K562 (cell line): ENCODE results near the gene BCAP31. TPM values are rescaled to one million over a fixed set of nuclear protein-coding genes. Genes with fewer than 3 reads are reported as not detected.

Experiments
- ATAC-seq: fragments of 200-7000 bp; cut with Tn5 transposase; 3 replicates; pipeline ENCODE4 v1.9.1; 2020; ENCODE audit warnings: moderate library complexity
- BruUV-seq: library from RNA; stranded (reverse); fragments of 400-500 nt; replicated peaks from 2 replicates; lab custom pipeline; 2021; lab: Mats Ljungman, UMichigan
- CTCF ChIA-PET: fragments of 300-600 bp; formaldehyde crosslinking; extraction: SDS; loops from one replicate; lab custom pipeline; 2021; ENCODE audit warnings: low intra/inter-chr PET ratio; lab: Yijun Ruan, JAX
- POLR2A ChIA-PET: fragments of 300-600, 350-650 bp; sonication (Branson Sonifier 250); formaldehyde crosslinking; extraction: SDS; loops from one replicate; lab custom pipeline; 2021; ENCODE audit warnings: antibody characterized with exemption, inconsistent platforms; lab: Yijun Ruan, JAX
- DNase-seq, 4 experiments: peaks; one replicate each; pipeline versions ENCODE4 v3.0.0 to v3.0.0-alpha.2; 2011 to 2018; ENCODE audit warnings: low spot score in 3 of 4, mixed read lengths in 3 of 4; ENCODE audit errors: extremely low read depth in 1 of 4
- FAIRE-seq: peaks from 2 replicates; lab custom pipeline; 2011; peaks lifted over from hg19 to GRCh38; lab: Jason Lieb, UNC
- H2AFZ ChIP-seq: 2 replicates; pipeline ENCODE4 v1.6.0; 2011; ENCODE audit warnings: low read depth, low read length, control low read depth, inconsistent platforms
- H3K27ac ChIP-seq: fragments of 200-600 bp; 3 replicates; pipeline ENCODE4 v1.8.0; 2011; ENCODE audit warnings: low read depth, mild to moderate bottlenecking, control low read depth, inconsistent platforms, low read length, moderate library complexity, mixed read lengths; ENCODE audit errors: extremely low read depth
- H3K27me3 ChIP-seq, 2 experiments: fragments of 300-600 bp in 1 of 2; 2 replicates in 1 of 2; 3 replicates in 1 of 2; pipeline versions ENCODE4 v1.6.0 to v1.8.0; 2011; ENCODE audit warnings: inconsistent platforms in 2 of 2, low read length in 2 of 2, mild to moderate bottlenecking in 1 of 2, mixed read lengths in 1 of 2, moderate library complexity in 1 of 2; ENCODE audit not compliant: control insufficient read depth in 2 of 2, insufficient read depth in 2 of 2
- H3K36me3 ChIP-seq: fragments of 300-600 bp; 3 replicates; pipeline ENCODE4 v1.8.0; 2011; ENCODE audit warnings: mild to moderate bottlenecking, low read length, inconsistent platforms; ENCODE audit not compliant: control insufficient read depth, insufficient read depth
- H3K4me1 ChIP-seq, 2 experiments: fragments of 200-600 bp in 1 of 2; replicated peaks in 1 of 2; 2 replicates in 1 of 2; 3 replicates in 1 of 2; pipeline versions ENCODE4 v1.5.1 to v1.8.0; 2011; ENCODE audit warnings: inconsistent platforms in 2 of 2, low read length in 2 of 2, mild to moderate bottlenecking in 1 of 2, mixed read lengths in 1 of 2, moderate library complexity in 1 of 2; ENCODE audit not compliant: control insufficient read depth in 2 of 2, insufficient read depth in 2 of 2
- H3K4me2 ChIP-seq: 2 replicates; pipeline ENCODE4 v1.6.1; 2011; ENCODE audit warnings: low read length, control low read depth, inconsistent platforms, mixed read lengths; ENCODE audit not compliant: insufficient read depth
- H3K4me3 ChIP-seq: fragments of 200-600 bp; sonication (generic), shearing (Covaris generic); 2 replicates; pipeline ENCODE4 v1.5.1; 2016; ENCODE audit warnings: control low read depth, inconsistent platforms
- H3K79me2 ChIP-seq: fragments of 200-600 bp; 3 replicates; pipeline ENCODE4 v1.8.0; 2011; ENCODE audit warnings: low read length, inconsistent platforms; ENCODE audit not compliant: control insufficient read depth, insufficient read depth
- H3K9ac ChIP-seq, 2 experiments: 2 replicates each; pipeline versions ENCODE4 v1.6.0 to v1.6.1; 2011; ENCODE audit warnings: low read depth in 2 of 2, low read length in 2 of 2, control low read depth in 1 of 2, inconsistent platforms in 1 of 2, mild to moderate bottlenecking in 1 of 2, mixed read lengths in 1 of 2; ENCODE audit not compliant: insufficient read depth in 1 of 2
- H3K9me1 ChIP-seq: one replicate; pipeline ENCODE4 v1.6.0; 2011; ENCODE audit warnings: inconsistent platforms, mild to moderate bottlenecking, low read length, moderate library complexity; ENCODE audit not compliant: control insufficient read depth, insufficient read depth
- H3K9me3 ChIP-seq: replicated peaks from 2 replicates; pipeline ENCODE4 v1.5.1; 2011; ENCODE audit warnings: low read depth, low read length, inconsistent platforms; ENCODE audit not compliant: control insufficient read depth, insufficient read depth
- H4K20me1 ChIP-seq: replicated peaks from 2 replicates; pipeline ENCODE4 v1.6.1; 2011; ENCODE audit warnings: low read length, inconsistent platforms, mixed read lengths; ENCODE audit not compliant: control insufficient read depth, insufficient read depth
- ARID1B ChIP-seq: fragments of 450-650 bp; IDR thresholded peaks from 2 replicates; pipeline ENCODE4 v1.6.1; 2016; ENCODE audit warnings: antibody characterized with exemption, mild to moderate bottlenecking, inconsistent platforms
- ATF1 ChIP-seq, 2 experiments: fragments of 450-650 bp in 1 of 2; IDR thresholded peaks; 2 replicates each; pipeline ENCODE4 v1.6.1; 2016; ENCODE audit warnings: missing compliant biosample characterization in 1 of 2, missing genetic modification characterization in 1 of 2
- CBX3 ChIP-seq, 2 experiments: IDR thresholded peaks; 1 replicate in 1 of 2; 2 replicates in 1 of 2; pipeline ENCODE4 v1.6.1; 2012; ENCODE audit warnings: inconsistent platforms in 2 of 2, low read length in 2 of 2, borderline replicate concordance in 1 of 2, control low read depth in 1 of 2
- COPS2 ChIP-seq: fragments of 450-650 bp; conservative IDR thresholded peaks from 2 replicates; pipeline ENCODE4 v1.6.1; 2016; ENCODE audit warnings: mild to moderate bottlenecking, moderate library complexity
- EP300 ChIP-seq: IDR thresholded peaks from 2 replicates; pipeline ENCODE4 v1.6.1; 2012; ENCODE audit warnings: low read length, improper control_type of control experiment
- HNRNPL ChIP-seq: fragments of 200-400 bp; formaldehyde crosslinking; IDR thresholded peaks from 2 replicates; pipeline ENCODE4 v1.6.1; 2017; ENCODE audit warnings: low read depth, mild to moderate bottlenecking, low read length
- KLF13 ChIP-seq: fragments of 450-650 bp; IDR thresholded peaks from 2 replicates; pipeline ENCODE4 v1.6.1; 2016; ENCODE audit warnings: missing genetic modification characterization, low read depth, mild to moderate bottlenecking, missing compliant biosample characterization, moderate library complexity, borderline replicate concordance
- NONO ChIP-seq, 2 experiments: fragments of 200-400 bp in 1 of 2; fragments of 450-650 bp in 1 of 2; formaldehyde crosslinking in 1 of 2; IDR thresholded peaks; 2 replicates each; pipeline ENCODE4 v1.6.1; 2017; ENCODE audit warnings: low read depth in 2 of 2, mild to moderate bottlenecking in 2 of 2, moderate library complexity in 2 of 2, low read length in 1 of 2
- ZNF175 ChIP-seq: fragments of 200-800 bp; sonication (Bioruptor generic); IDR thresholded peaks from 2 replicates; pipeline ENCODE4 v1.6.1; 2016; ENCODE audit warnings: low read depth, mild to moderate bottlenecking, missing genetic modification characterization, missing compliant biosample characterization
- ZNF253 ChIP-seq: fragments of 250-450 bp; sonication (Bioruptor Pico); conservative IDR thresholded peaks from 2 replicates; pipeline ENCODE4 v1.6.1; 2021; ENCODE audit warnings: mild to moderate bottlenecking
- WGBS: fragments of 100-300 bp; shearing (Covaris generic); methylation state at CpG from one replicate; pipeline ENCODE4 v1.1.6; 2016; ENCODE audit warnings: low coverage, mixed read lengths; ENCODE audit not compliant: insufficient coverage; ENCODE audit errors: missing lambda C conversion rate; 5-methylcytosine and 5-hydroxymethylcytosine counted together
- in situ Hi-C: fragments of 300-500 bp; cut with MboI; formaldehyde crosslinking; loops from 4 replicates; pipeline ENCODE4 v1.15.0; 2018; ENCODE audit warnings: inconsistent platforms, mixed read lengths
- intact Hi-C: fragments of 100-400 bp; cut with micrococcal nuclease; formaldehyde crosslinking; loops from 2 replicates; pipeline ENCODE4 v1.14.2; 2022
- polyA plus RNA-seq, 8 experiments: library from polyadenylated mRNA; depleted of rRNA in 4 of 8; stranded (reverse) in 5 of 8; unstranded in 3 of 8; fragments of >200 nt; fragmentation: Nextera tagmentation in 2 of 8; fragmentation: Illumina TruSeq in 1 of 8; extraction: Ambion mirVana in 2 of 8; extraction: Trizol in 1 of 8; gene quantifications; 2 replicates each; pipeline versions ENCODE4 v1.2.1 to v1.2.3, GENCODE V29; 2011 to 2014; ENCODE audit warnings: inconsistent platforms in 1 of 8, missing spikeins in 1 of 8
- total RNA-seq, 7 experiments: library from RNA; depleted of rRNA in 6 of 7; stranded (reverse); fragments of >200 nt in 6 of 7; fragmentation: Illumina TruSeq in 2 of 7; extraction: Trizol in 2 of 7; gene quantifications; 2 replicates each; pipeline versions ENCODE4 v1.2.1 to v1.2.3, GENCODE V29; 2011 to 2021; ENCODE audit warnings: low replicate concordance in 1 of 7
- TF ChIP-seq, protein P1 (sequence below), 2 experiments: fragments of 450-650 bp in 1 of 2; IDR thresholded peaks; 2 replicates each; pipeline ENCODE4 v1.6.1; 2011 to 2017; ENCODE audit warnings: low read depth in 2 of 2, antibody characterized with exemption in 1 of 2, borderline replicate concordance in 1 of 2, low read length in 1 of 2, mild to moderate bottlenecking in 1 of 2, mixed read lengths in 1 of 2; ENCODE audit not compliant: control insufficient read depth in 1 of 2
- TF ChIP-seq, protein P2 (sequence below): fragments of 250-450 bp; sonication (Bioruptor Pico); IDR thresholded peaks from 2 replicates; pipeline ENCODE4 v1.4.0; 2020; ENCODE audit warnings: mild to moderate bottlenecking, moderate library complexity

The BCAP31 gene
- total and polyA plus RNA-seq, 9 of the 15 experiments (the other 6 are each of a cell fraction or from before 2014, with no cell fraction given): 156 to 683 (median 188) TPM

- TF ChIP-seq, protein P1, sequence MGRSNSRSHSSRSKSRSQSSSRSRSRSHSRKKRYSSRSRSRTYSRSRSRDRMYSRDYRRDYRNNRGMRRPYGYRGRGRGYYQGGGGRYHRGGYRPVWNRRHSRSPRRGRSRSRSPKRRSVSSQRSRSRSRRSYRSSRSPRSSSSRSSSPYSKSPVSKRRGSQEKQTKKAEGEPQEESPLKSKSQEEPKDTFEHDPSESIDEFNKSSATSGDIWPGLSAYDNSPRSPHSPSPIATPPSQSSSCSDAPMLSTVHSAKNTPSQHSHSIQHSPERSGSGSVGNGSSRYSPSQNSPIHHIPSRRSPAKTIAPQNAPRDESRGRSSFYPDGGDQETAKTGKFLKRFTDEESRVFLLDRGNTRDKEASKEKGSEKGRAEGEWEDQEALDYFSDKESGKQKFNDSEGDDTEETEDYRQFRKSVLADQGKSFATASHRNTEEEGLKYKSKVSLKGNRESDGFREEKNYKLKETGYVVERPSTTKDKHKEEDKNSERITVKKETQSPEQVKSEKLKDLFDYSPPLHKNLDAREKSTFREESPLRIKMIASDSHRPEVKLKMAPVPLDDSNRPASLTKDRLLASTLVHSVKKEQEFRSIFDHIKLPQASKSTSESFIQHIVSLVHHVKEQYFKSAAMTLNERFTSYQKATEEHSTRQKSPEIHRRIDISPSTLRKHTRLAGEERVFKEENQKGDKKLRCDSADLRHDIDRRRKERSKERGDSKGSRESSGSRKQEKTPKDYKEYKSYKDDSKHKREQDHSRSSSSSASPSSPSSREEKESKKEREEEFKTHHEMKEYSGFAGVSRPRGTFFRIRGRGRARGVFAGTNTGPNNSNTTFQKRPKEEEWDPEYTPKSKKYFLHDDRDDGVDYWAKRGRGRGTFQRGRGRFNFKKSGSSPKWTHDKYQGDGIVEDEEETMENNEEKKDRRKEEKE (IDR thresholded peaks at IDR 0.05; ENCODE audit: borderline replicate concordance in 1 of 2, control insufficient read depth in 1 of 2, low read depth in 2 of 2, low read length in 1 of 2): no peak
Measured at GRCh38 chrX:153741446-153741845, 17.3 kb upstream of the BCAP31 start (continued).

DNA sequence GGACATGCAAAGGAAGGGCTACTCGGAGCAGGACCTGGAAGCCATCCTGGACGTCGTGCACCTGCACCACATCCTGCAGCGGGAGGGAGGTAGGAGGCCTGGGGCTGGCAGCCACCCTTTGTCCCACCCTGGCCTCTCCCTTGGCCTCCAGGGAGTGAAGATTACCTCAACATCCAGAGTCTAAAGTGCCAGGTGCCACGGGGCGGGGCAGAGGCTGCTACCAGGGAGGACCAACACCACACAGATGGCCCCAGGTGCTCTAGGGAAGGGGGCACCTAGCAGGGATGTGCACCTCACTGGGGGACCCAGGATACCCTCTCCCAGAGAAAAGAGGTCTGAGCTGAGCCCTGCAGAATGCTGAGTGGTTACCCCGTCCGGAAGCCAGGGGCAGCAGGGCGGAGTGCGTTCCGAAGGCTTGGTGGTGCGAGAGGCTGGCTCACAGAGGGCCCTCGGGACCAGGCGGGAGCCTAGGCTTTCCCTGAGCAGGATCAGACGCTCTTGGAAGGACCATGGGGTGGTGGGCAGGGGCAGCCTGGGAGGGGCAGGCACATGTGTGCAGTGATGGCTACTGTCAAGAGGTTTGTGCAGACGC is 16.5 kb upstream of the BCAP31 start:
- TF ChIP-seq HNRNPL (no peak), COPS2 (no peak), KLF13 (no peak), ZNF253 (CRISPR knock-in tag) (no peak), EP300 (no peak), ZNF175 (no peak), CBX3 (IDR thresholded peaks at IDR 0.05; ENCODE audit: borderline replicate concordance in 1 of 2, low read length in 2 of 2) (no peak), ATF1 (CRISPR knock-in tag; IDR thresholded peaks at IDR 0.05) (no peak), ATF1 (tag; IDR thresholded peaks at IDR 0.05) (no peak), NONO (IDR thresholded peaks at IDR 0.05; ENCODE audit: low read depth in 2 of 2, low read length in 1 of 2) (no peak), ARID1B (no peak)
- TF ChIP-seq, protein P2, sequence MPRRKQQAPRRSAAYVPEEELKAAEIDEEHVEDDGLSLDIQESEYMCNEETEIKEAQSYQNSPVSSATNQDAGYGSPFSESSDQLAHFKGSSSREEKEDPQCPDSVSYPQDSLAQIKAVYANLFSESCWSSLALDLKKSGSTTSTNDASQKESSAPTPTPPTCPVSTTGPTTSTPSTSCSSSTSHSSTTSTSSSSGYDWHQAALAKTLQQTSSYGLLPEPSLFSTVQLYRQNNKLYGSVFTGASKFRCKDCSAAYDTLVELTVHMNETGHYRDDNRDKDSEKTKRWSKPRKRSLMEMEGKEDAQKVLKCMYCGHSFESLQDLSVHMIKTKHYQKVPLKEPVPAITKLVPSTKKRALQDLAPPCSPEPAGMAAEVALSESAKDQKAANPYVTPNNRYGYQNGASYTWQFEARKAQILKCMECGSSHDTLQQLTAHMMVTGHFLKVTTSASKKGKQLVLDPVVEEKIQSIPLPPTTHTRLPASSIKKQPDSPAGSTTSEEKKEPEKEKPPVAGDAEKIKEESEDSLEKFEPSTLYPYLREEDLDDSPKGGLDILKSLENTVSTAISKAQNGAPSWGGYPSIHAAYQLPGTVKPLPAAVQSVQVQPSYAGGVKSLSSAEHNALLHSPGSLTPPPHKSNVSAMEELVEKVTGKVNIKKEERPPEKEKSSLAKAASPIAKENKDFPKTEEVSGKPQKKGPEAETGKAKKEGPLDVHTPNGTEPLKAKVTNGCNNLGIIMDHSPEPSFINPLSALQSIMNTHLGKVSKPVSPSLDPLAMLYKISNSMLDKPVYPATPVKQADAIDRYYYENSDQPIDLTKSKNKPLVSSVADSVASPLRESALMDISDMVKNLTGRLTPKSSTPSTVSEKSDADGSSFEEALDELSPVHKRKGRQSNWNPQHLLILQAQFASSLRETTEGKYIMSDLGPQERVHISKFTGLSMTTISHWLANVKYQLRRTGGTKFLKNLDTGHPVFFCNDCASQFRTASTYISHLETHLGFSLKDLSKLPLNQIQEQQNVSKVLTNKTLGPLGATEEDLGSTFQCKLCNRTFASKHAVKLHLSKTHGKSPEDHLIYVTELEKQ (CRISPR knock-in tag): no peak
- no peaks in the 10 kb centered on the region for H4K20me1 ChIP-seq
- no peak overlapping the region for H3K4me2 ChIP-seq
- no TSS peak for BruUV-seq
- peaks cover under 1 to 70% of the 10 kb centered on the region in 2 experiments; a peak in 3 of 5 replicates for H3K4me1 ChIP-seq
- no peak overlapping the region for H3K27ac ChIP-seq
- no peaks in the 10 kb centered on the region; the same call in 2 of the 3 replicates for H3K36me3 ChIP-seq
- intact Hi-C loops (no loop called here), in situ Hi-C loops (no loop called here)
- H3K9me3 ChIP-seq: no peaks in the 10 kb centered on the region
- FAIRE-seq: no peak
- H2AFZ ChIP-seq: no peak overlapping the region
- H3K9me1 ChIP-seq: no peaks in the 10 kb centered on the region
- H3K79me2 ChIP-seq: no peaks in the 10 kb centered on the region
- CTCF ChIA-PET: no interaction called here
- POLR2A ChIA-PET: interaction anchor here (0.6 to 1.0 kb wide), 2 partner anchors 31 to 69 kb away, joined by 3 read pairs; no protein-coding TSS in a partner anchor
- no peak overlapping the region for H3K9ac ChIP-seq
- no peak for ATAC-seq
- 82% methylated on average over 9 of the region's 16 CpGs for whole genome bisulfite sequencing
- no peaks in the 10 kb centered on the region for H3K27me3 ChIP-seq
- no peak for DNase-seq
- no peak overlapping the region for H3K4me3 ChIP-seq
